IMR-90 (cell line): ENCODE measurements around the gene LIAS. TPM values are rescaled to one million over a fixed set of nuclear protein-coding genes. Genes with fewer than 3 reads are reported as not detected.
A peak's percentile ranks its signal among the peaks of the same experiment; 100 is the strongest.

ENCODE experiments used
- ATAC-seq: fragments of 200-7000 bp; cut with Tn5 transposase; 2 replicates; pipeline ENCODE4 v1.9.1; 2020; ENCODE audit warnings: low read depth, mild to moderate bottlenecking, moderate library complexity
- BruUV-seq: library from RNA; stranded (reverse); fragments of 400-500 nt; replicated peaks from 2 replicates; lab custom pipeline; 2021; lab: Mats Ljungman, UMichigan
- CTCF ChIA-PET: fragments of 300-600 bp; formaldehyde crosslinking; extraction: SDS; loops from one replicate; lab custom pipeline; 2021; ENCODE audit warnings: antibody characterized with exemption; lab: Yijun Ruan, JAX
- POLR2A ChIA-PET: fragments of 300-600 bp; sonication (Branson Sonifier 250); formaldehyde crosslinking; loops from one replicate; lab custom pipeline; 2022; ENCODE audit warnings: antibody characterized with exemption; ENCODE audit not compliant: unreplicated experiment; lab: Charles Lee
- DNase-seq: peaks from one replicate; pipeline ENCODE4 v3.0.0; 2013
- H2AFZ ChIP-seq: replicated peaks from 2 replicates; pipeline ENCODE3; 2013; ENCODE audit warnings: low read length, mild to moderate bottlenecking; ENCODE audit not compliant: poor library complexity
- H2AK5ac ChIP-seq: 2 replicates; pipeline ENCODE4 v1.6.1; 2013; ENCODE audit warnings: low read depth, low read length, inconsistent platforms
- H2AK9ac ChIP-seq: replicated peaks from 2 replicates; pipeline ENCODE3; 2013; ENCODE audit warnings: mild to moderate bottlenecking, low read depth, low read length, moderate library complexity; ENCODE audit not compliant: poor library complexity
- H2BK120ac ChIP-seq: 2 replicates; pipeline ENCODE4 v1.6.1; 2013; ENCODE audit warnings: low read depth, low read length, inconsistent platforms
- H2BK15ac ChIP-seq: 3 replicates; pipeline ENCODE4 v1.6.1; 2013; ENCODE audit warnings: low read depth, low read length, inconsistent platforms
- H2BK20ac ChIP-seq: 2 replicates; pipeline ENCODE4 v1.6.1; 2013; ENCODE audit warnings: low read depth, mild to moderate bottlenecking, inconsistent platforms, low read length, moderate library complexity
- H2BK5ac ChIP-seq: 2 replicates; pipeline ENCODE4 v1.6.1; 2013; ENCODE audit warnings: mild to moderate bottlenecking, low read depth, low read length, inconsistent platforms; ENCODE audit not compliant: poor library complexity, severe bottlenecking
- H3K14ac ChIP-seq: replicated peaks from 2 replicates; pipeline ENCODE4 v1.6.1; 2013; ENCODE audit warnings: low read depth, low read length, inconsistent platforms
- H3K18ac ChIP-seq: 2 replicates; pipeline ENCODE4 v1.6.1; 2013; ENCODE audit warnings: low read depth, low read length, control low read depth
- H3K23ac ChIP-seq: 2 replicates; pipeline ENCODE4 v1.6.1; 2013; ENCODE audit warnings: low read depth, low read length, inconsistent platforms
- H3K27ac ChIP-seq: 2 replicates; pipeline ENCODE4 v1.5.1; 2013; ENCODE audit warnings: mild to moderate bottlenecking, control low read depth, low read length; ENCODE audit not compliant: insufficient read depth
- H3K27me3 ChIP-seq: 2 replicates; pipeline ENCODE4 v1.6.1; 2013; ENCODE audit warnings: low read length; ENCODE audit not compliant: control insufficient read depth, insufficient read depth
- H3K36me3 ChIP-seq: 2 replicates; pipeline ENCODE4 v1.6.1; 2013; ENCODE audit warnings: low read length, mixed read lengths; ENCODE audit not compliant: control insufficient read depth, insufficient read depth
- H3K4ac ChIP-seq: 2 replicates; pipeline ENCODE4 v1.6.1; 2013; ENCODE audit warnings: low read depth, low read length, inconsistent platforms
- H3K4me1 ChIP-seq: 2 replicates; pipeline ENCODE4 v1.6.1; 2013; ENCODE audit warnings: low read length, mixed read lengths; ENCODE audit not compliant: control insufficient read depth, insufficient read depth
- H3K4me2 ChIP-seq: 2 replicates; pipeline ENCODE4 v1.6.1; 2013; ENCODE audit warnings: low read depth, mild to moderate bottlenecking, control low read depth, low read length, moderate library complexity
- H3K4me3 ChIP-seq: 2 replicates; pipeline ENCODE4 v1.5.1; 2013; ENCODE audit warnings: low read depth, mild to moderate bottlenecking, control low read depth, low read length, moderate library complexity; ENCODE audit not compliant: insufficient read depth
- H3K56ac ChIP-seq: 2 replicates; pipeline ENCODE4 v1.6.1; 2013; ENCODE audit warnings: low read length, inconsistent platforms; ENCODE audit not compliant: insufficient read depth; ENCODE audit errors: extremely low read depth
- H3K79me1 ChIP-seq, 2 experiments: 2 replicates each; pipeline ENCODE4 v1.6.1; 2013; ENCODE audit warnings: low read length in 2 of 2, inconsistent platforms in 1 of 2, low read depth in 1 of 2
- H3K9ac ChIP-seq: 2 replicates; pipeline ENCODE4 v1.6.1; 2013; ENCODE audit warnings: low read depth, low read length, control low read depth
- H3K9me1 ChIP-seq: 2 replicates; pipeline ENCODE4 v1.6.1; 2013; ENCODE audit warnings: low read length, inconsistent platforms; ENCODE audit not compliant: insufficient read depth
- H3K9me3 ChIP-seq: 2 replicates; pipeline ENCODE4 v1.6.1; 2013; ENCODE audit warnings: low read length; ENCODE audit not compliant: control insufficient read depth, insufficient read depth
- H4K20me1 ChIP-seq: 2 replicates; pipeline ENCODE4 v1.6.1; 2013; ENCODE audit warnings: low read length, inconsistent platforms; ENCODE audit not compliant: insufficient read depth
- H4K5ac ChIP-seq: 2 replicates; pipeline ENCODE4 v1.6.1; 2013; ENCODE audit warnings: mild to moderate bottlenecking, low read depth, low read length, control low read depth
- H4K8ac ChIP-seq, 2 experiments: 2 replicates each; pipeline ENCODE4 v1.6.1; 2013; ENCODE audit warnings: low read depth in 2 of 2, low read length in 2 of 2, control low read depth in 1 of 2, inconsistent platforms in 1 of 2
- H4K91ac ChIP-seq: 2 replicates; pipeline ENCODE4 v1.6.1; 2013; ENCODE audit warnings: low read depth, low read length, inconsistent platforms; ENCODE audit not compliant: insufficient read depth
- BHLHE40 ChIP-seq: fragments of 150-350 bp; IDR thresholded peaks from 2 replicates; pipeline ENCODE4 v1.6.1; 2016; ENCODE audit warnings: mild to moderate bottlenecking, low read depth, low read length
- CEBPB ChIP-seq: IDR thresholded peaks from 2 replicates; pipeline ENCODE4 v1.6.1; 2012; ENCODE audit warnings: low read depth, low read length, improper control_type of control experiment
- CHD1 ChIP-seq: IDR thresholded peaks from 2 replicates; pipeline ENCODE4 v1.6.1; 2012; ENCODE audit warnings: low read depth, low read length, improper control_type of control experiment
- CTCF ChIP-seq: conservative IDR thresholded peaks from 2 replicates; pipeline ENCODE4 v1.5.1; 2012; ENCODE audit warnings: mild to moderate bottlenecking, low read depth, low read length, improper control_type of control experiment
- ELK1 ChIP-seq: fragments of 150-350 bp; IDR thresholded peaks from 2 replicates; pipeline ENCODE4 v1.6.1; 2016; ENCODE audit warnings: low read depth, mild to moderate bottlenecking, low read length, moderate library complexity, borderline replicate concordance
- FOS ChIP-seq: fragments of 150-350 bp; IDR thresholded peaks from 2 replicates; pipeline ENCODE4 v1.6.1; 2016; ENCODE audit warnings: low read depth, low read length
- MAFK ChIP-seq: IDR thresholded peaks from 2 replicates; pipeline ENCODE4 v1.6.1; 2012; ENCODE audit warnings: low read depth, low read length, improper control_type of control experiment
- MAZ ChIP-seq: IDR thresholded peaks from 2 replicates; pipeline ENCODE4 v1.6.1; 2012; ENCODE audit warnings: low read depth, mild to moderate bottlenecking, low read length, improper control_type of control experiment, moderate library complexity, borderline replicate concordance
- MXI1 ChIP-seq: IDR thresholded peaks from 2 replicates; pipeline ENCODE4 v1.6.1; 2012; ENCODE audit warnings: low read depth, mild to moderate bottlenecking, low read length, moderate library complexity, borderline replicate concordance
- NFE2L2 ChIP-seq: fragments of 150-350 bp; IDR thresholded peaks from 2 replicates; pipeline ENCODE4 v1.6.1; 2016; ENCODE audit warnings: low read depth, mild to moderate bottlenecking, low read length
- POLR2A ChIP-seq: IDR thresholded peaks from 2 replicates; pipeline ENCODE4 v1.6.1; 2012; ENCODE audit warnings: mild to moderate bottlenecking, low read depth, low read length
- RAD21 ChIP-seq: IDR thresholded peaks from 2 replicates; pipeline ENCODE4 v1.6.1; 2012; ENCODE audit warnings: low read length, improper control_type of control experiment
- RCOR1 ChIP-seq: IDR thresholded peaks from 2 replicates; pipeline ENCODE4 v1.6.1; 2012; ENCODE audit warnings: mild to moderate bottlenecking, low read length, improper control_type of control experiment; ENCODE audit not compliant: insufficient replicate concordance
- RFX5 ChIP-seq: IDR thresholded peaks from 2 replicates; pipeline ENCODE4 v1.8.0; 2012; ENCODE audit warnings: low read depth, mild to moderate bottlenecking, low read length, moderate library complexity
- SMC3 ChIP-seq: fragments of 150-350 bp; IDR thresholded peaks from 2 replicates; pipeline ENCODE4 v1.6.1; 2016; ENCODE audit warnings: low read depth, mild to moderate bottlenecking, antibody characterized with exemption, low read length, moderate library complexity
- USF2 ChIP-seq: fragments of 150-350 bp; IDR thresholded peaks from 2 replicates; pipeline ENCODE4 v1.6.1; 2017; ENCODE audit warnings: mild to moderate bottlenecking, antibody characterized with exemption, low read length, low read depth
- WGBS, 2 experiments: methylation state at CpG; one replicate each; pipeline versions ENCODE4 v1.1.5 to v1.1.7; 2013; ENCODE audit warnings: missing lambda C conversion rate in 2 of 2; ENCODE audit not compliant: insufficient read length in 1 of 2; ENCODE audit errors: extremely low coverage in 2 of 2; 5-methylcytosine and 5-hydroxymethylcytosine counted together
- dilution Hi-C: fragments of 300-500 bp; cut with HindIII; formaldehyde crosslinking; loops from one replicate; pipeline ENCODE4 v1.14.3; 2018; ENCODE audit warnings: low sequenced_read_pairs; ENCODE audit not compliant: unreplicated experiment
- in situ Hi-C: fragments of 300-500 bp; cut with MboI; formaldehyde crosslinking; loops from 3 replicates; pipeline ENCODE4 v1.14.3; 2019; ENCODE audit warnings: low sequenced_read_pairs, inconsistent platforms, mixed read lengths
- intact Hi-C: fragments of 100-400 bp; cut with micrococcal nuclease; formaldehyde crosslinking; loops from 2 replicates; pipeline ENCODE4 v1.10.0; 2022
- polyA plus RNA-seq, 3 experiments: library from polyadenylated mRNA; depleted of rRNA; stranded (reverse); fragments of >200 nt; gene quantifications; 2 replicates each; pipeline ENCODE4 v1.2.3, GENCODE V29; 2012; ENCODE audit warnings: low replicate concordance in 1 of 3
- total RNA-seq: library from RNA; depleted of rRNA; stranded (reverse); fragments of >200 nt; gene quantifications from 2 replicates; pipeline ENCODE4 v1.2.3, GENCODE V29; 2012

The LIAS gene
- total and polyA plus RNA-seq, 2 of the 4 experiments (the other 2 are of a cell fraction): 3.2 to 7.8 TPM

GRCh38 chr4:39504538-39504937 lies 45.7 kb downstream of the LIAS start:
- Histone ChIP-seq H3K18ac (no peak overlapping the region), H3K4me3 (no peak overlapping the region), H3K27me3 (no peaks in the 10 kb centered on the region), H2BK5ac (no peak overlapping the region), H3K56ac (no peak overlapping the region), H4K5ac (no peak overlapping the region), H2AFZ (no peak overlapping the region), H2BK20ac (no peak overlapping the region), H3K9me3 (no peaks in the 10 kb centered on the region), H2BK120ac (no peak overlapping the region), H4K20me1 (peaks cover 3% of the 10 kb centered on the region; the same call in 1 of the 2 replicates), H4K91ac (no peak overlapping the region), H2AK5ac (no peak overlapping the region), H3K27ac (no peak overlapping the region), H2AK9ac (no peak overlapping the region), H3K4ac (no peak overlapping the region), H4K8ac (no peak overlapping the region), H3K14ac (no peak overlapping the region), H3K4me2 (no peak overlapping the region), H3K23ac (no peak overlapping the region), H3K9me1 (no peaks in the 10 kb centered on the region), H3K79me1 (peaks cover 14 to 41% of the 10 kb centered on the region in 2 experiments), H3K4me1 (peaks cover 2% of the 10 kb centered on the region), H2BK15ac (no peak overlapping the region), H3K36me3 (peaks cover 44% of the 10 kb centered on the region), H3K9ac (no peak overlapping the region)
- DNase-seq (peak; percentile 13), ATAC-seq (no peak)
- in situ Hi-C loops (no loop called here), dilution Hi-C loops (no loop called here), intact Hi-C loops (no loop called here)
- no peak for TF ChIP-seq FOS
- TF ChIP-seq BHLHE40: no peak
- TF ChIP-seq CEBPB: no peak
- TF ChIP-seq POLR2A: no peak
- no peak for TF ChIP-seq RAD21
- TF ChIP-seq RCOR1: no peak
- no peak for TF ChIP-seq MXI1
- no peak for TF ChIP-seq ELK1
- no peak for TF ChIP-seq MAFK
- TF ChIP-seq RFX5: no peak
- TF ChIP-seq CHD1: no peak
- no peak for TF ChIP-seq USF2
- TF ChIP-seq CTCF: no peak
- no peak for TF ChIP-seq NFE2L2
- no peak for TF ChIP-seq SMC3
- no peak for TF ChIP-seq MAZ
- WGBS, 2 experiments: no CpG with 5 or more reads among the region's 2 CpGs
- no TSS peak for BruUV-seq
- CTCF ChIA-PET: no interaction called here
- POLR2A ChIA-PET: no interaction called here
